Astrocyte (in vitro differentiated cells and primary cell): ENCODE data around the gene MUC15. TPM values are rescaled to one million over a fixed set of nuclear protein-coding genes. Genes with fewer than 3 reads are reported as not detected.

Experiments used
- DNase-seq: peaks from one replicate; pipeline ENCODE4 v3.0.0-alpha.2; 2010; ENCODE audit warnings: low read depth
- FAIRE-seq: peaks from 2 replicates; lab custom pipeline; 2011; peaks lifted over from hg19 to GRCh38; lab: Jason Lieb, UNC
- H2AFZ ChIP-seq: 2 replicates; pipeline ENCODE4 v1.6.0; 2012; ENCODE audit warnings: low read depth, low read length, inconsistent platforms
- H3K27ac ChIP-seq: 2 replicates; pipeline ENCODE4 v1.5.1; 2011; ENCODE audit warnings: low read depth, low read length, inconsistent platforms
- H3K27me3 ChIP-seq: 2 replicates; pipeline ENCODE4 v1.6.0; 2011; ENCODE audit warnings: low read length, inconsistent platforms; ENCODE audit not compliant: insufficient read depth
- H3K36me3 ChIP-seq: 2 replicates; pipeline ENCODE4 v1.5.1; 2011; ENCODE audit warnings: low read length, inconsistent platforms; ENCODE audit not compliant: insufficient read depth
- H3K4me1 ChIP-seq: 2 replicates; pipeline ENCODE4 v1.5.1; 2011; ENCODE audit warnings: low read length, inconsistent platforms; ENCODE audit not compliant: insufficient read depth
- H3K4me2 ChIP-seq: 2 replicates; pipeline ENCODE4 v1.6.0; 2012; ENCODE audit warnings: low read length, inconsistent platforms
- H3K4me3 ChIP-seq: 2 replicates; pipeline ENCODE4 v1.5.1; 2011; ENCODE audit warnings: low read depth, mild to moderate bottlenecking, low read length, inconsistent platforms; ENCODE audit not compliant: insufficient read depth
- H3K79me2 ChIP-seq: 2 replicates; pipeline ENCODE4 v1.6.0; 2012; ENCODE audit warnings: mild to moderate bottlenecking, low read length, inconsistent platforms; ENCODE audit not compliant: insufficient read depth
- H3K9ac ChIP-seq: 2 replicates; pipeline ENCODE4 v1.6.0; 2012; ENCODE audit warnings: mild to moderate bottlenecking, low read length, inconsistent platforms
- H3K9me3 ChIP-seq: 2 replicates; pipeline ENCODE4 v1.5.1; 2012; ENCODE audit warnings: low read depth, mild to moderate bottlenecking, low read length, inconsistent platforms; ENCODE audit not compliant: insufficient read depth
- H4K20me1 ChIP-seq: 2 replicates; pipeline ENCODE4 v1.6.0; 2012; ENCODE audit warnings: low read length, inconsistent platforms; ENCODE audit not compliant: insufficient read depth
- H3K27ac Mint-ChIP-seq: one replicate; pipeline ENCODE4 v1.8.0; 2021; ENCODE audit warnings: mild to moderate bottlenecking, mixed read lengths; ENCODE audit not compliant: unreplicated experiment
- H3K27me3 Mint-ChIP-seq: one replicate; pipeline ENCODE4 v1.8.0; 2021; ENCODE audit warnings: low read depth, mixed read lengths; ENCODE audit not compliant: unreplicated experiment
- H3K36me3 Mint-ChIP-seq: one replicate; pipeline ENCODE4 v1.8.0; 2021; ENCODE audit warnings: low read depth, mixed read lengths; ENCODE audit not compliant: unreplicated experiment
- H3K4me1 Mint-ChIP-seq: one replicate; pipeline ENCODE4 v1.8.0; 2021; ENCODE audit warnings: low read depth, mixed read lengths; ENCODE audit not compliant: unreplicated experiment
- H3K4me3 Mint-ChIP-seq: one replicate; pipeline ENCODE4 v1.8.0; 2021; ENCODE audit warnings: mild to moderate bottlenecking, moderate library complexity, mixed read lengths; ENCODE audit not compliant: unreplicated experiment
- H3K9me3 Mint-ChIP-seq: one replicate; pipeline ENCODE4 v1.8.0; 2021; ENCODE audit warnings: mild to moderate bottlenecking, mixed read lengths; ENCODE audit not compliant: unreplicated experiment
- CTCF ChIP-seq: IDR thresholded peaks from 2 replicates; pipeline ENCODE4 v1.5.1; 2011; ENCODE audit warnings: low read depth, mild to moderate bottlenecking, inconsistent platforms, low read length, moderate library complexity; ENCODE audit not compliant: insufficient read depth
- EZH2 ChIP-seq: IDR thresholded peaks from 2 replicates; pipeline ENCODE4 v1.6.1; 2012; ENCODE audit warnings: mild to moderate bottlenecking, low read length, inconsistent platforms; ENCODE audit not compliant: insufficient read depth
- total RNA-seq: library from RNA; stranded (reverse); gene quantifications from 2 replicates; pipeline ENCODE4 v1.2.1, GENCODE V29; 2021

The MUC15 gene
- total RNA-seq, 1 donor from 2014 or later: 0.16 TPM

- Mint-ChIP-seq H3K27me3 (no peaks in the 10 kb centered on the region), H3K4me1 (no peaks in the 10 kb centered on the region), H3K4me3 (no peak overlapping the region), H3K36me3 (no peaks in the 10 kb centered on the region), H3K9me3 (peaks cover 4% of the 10 kb centered on the region), H3K27ac (no peak overlapping the region)
- DNase-seq (no peak), FAIRE-seq (no peak)
- no peaks in the 10 kb centered on the region for H3K36me3 ChIP-seq
- no peaks in the 10 kb centered on the region for H3K9me3 ChIP-seq
- H4K20me1 ChIP-seq: no peaks in the 10 kb centered on the region
- H3K27me3 ChIP-seq: no peaks in the 10 kb centered on the region
- no peak overlapping the region for H2AFZ ChIP-seq
- TF ChIP-seq EZH2: no peak
- H3K79me2 ChIP-seq: no peaks in the 10 kb centered on the region
- H3K4me1 ChIP-seq: no peaks in the 10 kb centered on the region
- H3K4me2 ChIP-seq: no peak overlapping the region
- H3K9ac ChIP-seq: no peak overlapping the region
- no peak overlapping the region for H3K27ac ChIP-seq
- H3K4me3 ChIP-seq: no peak overlapping the region
These were observed 34.7 kb downstream of the MUC15 start for GRCh38 chr11:26537341-26537740.

- Histone ChIP-seq H2AFZ (no peak overlapping the region), H3K27me3 (no peaks in the 10 kb centered on the region), H4K20me1 (no peaks in the 10 kb centered on the region), H3K36me3 (no peaks in the 10 kb centered on the region), H3K9me3 (no peaks in the 10 kb centered on the region), H3K4me2 (no peak overlapping the region), H3K9ac (no peak overlapping the region), H3K27ac (no peak overlapping the region), H3K79me2 (no peaks in the 10 kb centered on the region), H3K4me3 (no peak overlapping the region), H3K4me1 (no peaks in the 10 kb centered on the region)
- DNase-seq (no peak), FAIRE-seq (no peak)
- Mint-ChIP-seq H3K27ac (no peak overlapping the region), H3K36me3 (no peaks in the 10 kb centered on the region), H3K4me1 (no peaks in the 10 kb centered on the region), H3K4me3 (no peak overlapping the region), H3K27me3 (no peaks in the 10 kb centered on the region), H3K9me3 (peaks cover 2% of the 10 kb centered on the region)
- TF ChIP-seq CTCF (no peak), EZH2 (no peak)
These were observed 44.4 kb downstream of the MUC15 start for GRCh38 chr11:26527685-26528084.

- DNase-seq: no peak
- Histone ChIP-seq H3K9me3 (no peaks in the 10 kb centered on the region), H3K4me2 (no peak overlapping the region), H2AFZ (no peak overlapping the region), H3K4me3 (no peak overlapping the region), H3K27ac (no peak overlapping the region), H3K4me1 (no peaks in the 10 kb centered on the region), H3K9ac (no peak overlapping the region), H3K79me2 (no peaks in the 10 kb centered on the region), H4K20me1 (no peaks in the 10 kb centered on the region), H3K36me3 (no peaks in the 10 kb centered on the region), H3K27me3 (no peaks in the 10 kb centered on the region)
- H3K4me1 Mint-ChIP-seq: peaks cover 4% of the 10 kb centered on the region
- no peak overlapping the region for H3K4me3 Mint-ChIP-seq
- H3K9me3 Mint-ChIP-seq: peaks cover 2% of the 10 kb centered on the region
- peak; percentile 26 for TF ChIP-seq CTCF
- no peak for TF ChIP-seq EZH2
- no peak overlapping the region for H3K27ac Mint-ChIP-seq
- no peak for FAIRE-seq
- H3K27me3 Mint-ChIP-seq: no peaks in the 10 kb centered on the region
- H3K36me3 Mint-ChIP-seq: no peaks in the 10 kb centered on the region
These were observed 49.0 kb downstream of the MUC15 start for GRCh38 chr11:26522912-26523610.
